GM19023 (cell line): ENCODE data around the gene MED4.
A peak's percentile ranks its signal among the peaks of the same experiment; 100 is the strongest.

Source experiments
- ATAC-seq: cut with Tn5 transposase; IDR thresholded peaks from one replicate; pipeline ENCODE4 v1.9.1; 2021; ENCODE audit warnings: mild to moderate bottlenecking, moderate library complexity; ENCODE audit not compliant: unreplicated experiment

Gene MED4

GRCh38 chr13:48038761-48039160, 56.1 kb downstream of the MED4 start:
- ATAC-seq = no peak

- peak; percentile 93 for ATAC-seq
Measured at GRCh38 chr13:48037346-48038173, 57.3 kb downstream of the MED4 start, which contains the start of gene NUDT15. Gene NUDT15 (plus strand): TSS chr13:48037726. CDS start chr13:48037747, 21 bp downstream.

GRCh38 chr13:48029859-48030258, 65.0 kb downstream of the MED4 start:
- no peak for ATAC-seq

GRCh38 chr13:48028066-48028465, 66.8 kb downstream of the MED4 start:
- ATAC-seq = no peak
